SK-N-SH (cell line): ENCODE results near the gene THEM5. TPM values are rescaled to one million over a fixed set of nuclear protein-coding genes. Genes with fewer than 3 reads are reported as not detected.

Experiments used
- CTCF ChIA-PET: fragments of 300-600, 350-600 bp; formaldehyde crosslinking; extraction: SDS; loops from one replicate; lab custom pipeline; 2021; lab: Yijun Ruan, JAX
- POLR2A ChIA-PET: fragments of 350-600 bp; sonication (Branson Sonifier 250); formaldehyde crosslinking; extraction: SDS; loops from one replicate; lab custom pipeline; 2020; ENCODE audit warnings: antibody characterized with exemption, inconsistent platforms; lab: Yijun Ruan, JAX
- DNase-seq: peaks from one replicate; pipeline ENCODE4 v3.0.0; 2012
- H2AFZ ChIP-seq: fragments of 200-600 bp; sonication (generic); 2 replicates; pipeline ENCODE4 v1.8.1; 2016; ENCODE audit warnings: antibody characterized with exemption, mild to moderate bottlenecking, low read depth
- H3F3A ChIP-seq: fragments of 200-600 bp; sonication (generic); replicated peaks from 2 replicates; pipeline ENCODE3; 2016; ENCODE audit warnings: antibody characterized with exemption, mild to moderate bottlenecking; ENCODE audit not compliant: insufficient read depth
- H3K27ac ChIP-seq, 2 experiments: fragments of 200-500 bp in 1 of 2; fragments of 200-600 bp in 1 of 2; sonication (Bioruptor generic) in 1 of 2; sonication (generic), shearing (Covaris generic) in 1 of 2; 2 replicates each; pipeline versions ENCODE4 v1.5.1 to v1.6.1; 2014 to 2016; ENCODE audit warnings: low read depth in 2 of 2, inconsistent platforms in 1 of 2, low read length in 1 of 2, mild to moderate bottlenecking in 1 of 2, mixed read lengths in 1 of 2
- H3K27me3 ChIP-seq: fragments of 200-600 bp; sonication (generic), shearing (Covaris generic); 2 replicates; pipeline ENCODE4 v1.6.1; 2016; ENCODE audit warnings: mixed run types; ENCODE audit not compliant: insufficient read depth
- H3K36me3 ChIP-seq, 2 experiments: fragments of 200-500 bp in 1 of 2; fragments of 200-600 bp in 1 of 2; sonication (Bioruptor generic) in 1 of 2; sonication (generic) in 1 of 2; replicated peaks in 1 of 2; 2 replicates each; pipeline versions ENCODE3 to v1.5.1; 2014 to 2016; ENCODE audit warnings: low read length in 1 of 2, mild to moderate bottlenecking in 1 of 2; ENCODE audit not compliant: insufficient read depth in 2 of 2, control insufficient read depth in 1 of 2
- H3K4me1 ChIP-seq, 2 experiments: fragments of 200-500 bp in 1 of 2; fragments of 200-600 bp in 1 of 2; sonication (Bioruptor generic) in 1 of 2; sonication (generic), shearing (Covaris generic) in 1 of 2; 2 replicates each; pipeline versions ENCODE4 v1.5.1 to v1.6.1; 2014 to 2016; ENCODE audit warnings: low read depth in 1 of 2, low read length in 1 of 2, mixed run types in 1 of 2; ENCODE audit not compliant: insufficient read depth in 2 of 2, control insufficient read depth in 1 of 2
- H3K4me2 ChIP-seq: fragments of 200-600 bp; sonication (generic), shearing (Covaris generic); 2 replicates; pipeline ENCODE4 v1.6.1; 2017; ENCODE audit warnings: mixed run types
- H3K4me3 ChIP-seq, 2 experiments: fragments of 200-500 bp in 1 of 2; fragments of 200-600 bp in 1 of 2; sonication (Bioruptor generic) in 1 of 2; sonication (generic), shearing (Covaris generic) in 1 of 2; 2 replicates each; pipeline versions ENCODE4 v1.5.1 to v1.8.1; 2014 to 2016; ENCODE audit warnings: low read depth in 2 of 2, inconsistent platforms in 1 of 2, low read length in 1 of 2, mild to moderate bottlenecking in 1 of 2, mixed read lengths in 1 of 2, moderate library complexity in 1 of 2
- H3K79me2 ChIP-seq: fragments of 200-600 bp; sonication (generic); 2 replicates; pipeline ENCODE4 v1.8.1; 2017; ENCODE audit warnings: mild to moderate bottlenecking; ENCODE audit not compliant: insufficient read depth
- H3K9ac ChIP-seq: fragments of 200-600 bp; sonication (generic); 2 replicates; pipeline ENCODE4 v1.6.1; 2017; ENCODE audit warnings: mixed run types
- H3K9me2 ChIP-seq: fragments of 200-600 bp; sonication (generic); 2 replicates; pipeline ENCODE4 v1.6.1; 2017; ENCODE audit warnings: mixed run types
- H3K9me3 ChIP-seq: fragments of 200-600 bp; sonication (generic); 2 replicates; pipeline ENCODE4 v1.6.1; 2017; ENCODE audit warnings: mixed run types, mild to moderate bottlenecking, moderate library complexity
- H4K20me1 ChIP-seq: fragments of 200-600 bp; sonication (generic); 2 replicates; pipeline ENCODE4 v1.6.1; 2017; ENCODE audit warnings: mild to moderate bottlenecking, mixed run types; ENCODE audit not compliant: insufficient read depth
- ELF1 ChIP-seq: IDR thresholded peaks from 2 replicates; pipeline ENCODE4 v1.4.0; 2012
- EP300 ChIP-seq, 2 experiments: IDR thresholded peaks; 2 replicates each; pipeline versions ENCODE4 v1.4.0 to v1.6.1; 2012; ENCODE audit warnings: borderline replicate concordance in 1 of 2, low read depth in 1 of 2, low read length in 1 of 2
- FOXM1 ChIP-seq: IDR thresholded peaks from 2 replicates; pipeline ENCODE4 v1.4.0; 2012; ENCODE audit warnings: low read depth, mild to moderate bottlenecking
- GABPA ChIP-seq: IDR thresholded peaks from 2 replicates; pipeline ENCODE4 v1.4.0; 2012; ENCODE audit warnings: low read depth, mild to moderate bottlenecking
- GATA2 ChIP-seq: sonication (generic); formaldehyde crosslinking; IDR thresholded peaks from 2 replicates; pipeline ENCODE4 v1.5.0; 2020; ENCODE audit warnings: mild to moderate bottlenecking, missing genetic modification reagents
- MXI1 ChIP-seq: IDR thresholded peaks from 2 replicates; pipeline ENCODE4 v1.6.1; 2012; ENCODE audit warnings: mild to moderate bottlenecking, low read depth, low read length, improper control_type of control experiment
- NFIC ChIP-seq: IDR thresholded peaks from 2 replicates; pipeline ENCODE4 v1.4.0; 2012; ENCODE audit warnings: borderline replicate concordance
- POLR2AphosphoS5 ChIP-seq: IDR thresholded peaks from 2 replicates; pipeline ENCODE4 v1.6.1; 2012; ENCODE audit warnings: low read depth, low read length
- RAD21 ChIP-seq: IDR thresholded peaks from 2 replicates; pipeline ENCODE4 v1.6.1; 2012; ENCODE audit warnings: mild to moderate bottlenecking, low read length
- RFX5 ChIP-seq: IDR thresholded peaks from 2 replicates; pipeline ENCODE4 v1.6.1; 2012; ENCODE audit warnings: mild to moderate bottlenecking, improper control_type of control experiment, low read length
- RXRA ChIP-seq: IDR thresholded peaks from 2 replicates; pipeline ENCODE4 v1.4.0; 2012; ENCODE audit warnings: low read depth, mild to moderate bottlenecking, borderline replicate concordance
- TAF1 ChIP-seq: IDR thresholded peaks from 2 replicates; pipeline ENCODE4 v1.6.1; 2012; ENCODE audit warnings: low read depth, mild to moderate bottlenecking, low read length, moderate library complexity, borderline replicate concordance
- TCF12 ChIP-seq: IDR thresholded peaks from 2 replicates; pipeline ENCODE4 v1.4.0; 2012
- YY1 ChIP-seq: IDR thresholded peaks from 2 replicates; pipeline ENCODE4 v1.4.0; 2012; ENCODE audit warnings: low read depth, mild to moderate bottlenecking
- WGBS: methylation state at CpG from one replicate; pipeline ENCODE4 v1.1.6; 2017; ENCODE audit warnings: low lambda C conversion rate; 5-methylcytosine and 5-hydroxymethylcytosine counted together
- polyA plus RNA-seq, 3 experiments: library from polyadenylated mRNA; depleted of rRNA; stranded (reverse); fragments of >200 nt; gene quantifications; 2 replicates each; pipeline ENCODE4 v1.2.3, GENCODE V29; 2012
- TF ChIP-seq, protein P1 (sequence below): fragments of 150-350 bp; IDR thresholded peaks from 2 replicates; pipeline ENCODE4 v1.6.1; 2017; ENCODE audit warnings: antibody characterized with exemption, low read length, low read depth, borderline replicate concordance
- TF ChIP-seq, protein P2 (sequence below): IDR thresholded peaks from 2 replicates; pipeline ENCODE4 v1.4.0; 2012; ENCODE audit warnings: low read depth
- TF ChIP-seq, protein P3 (sequence below): IDR thresholded peaks from 2 replicates; pipeline ENCODE4 v1.4.0; 2012; ENCODE audit warnings: low read depth, borderline replicate concordance
- TF ChIP-seq, protein P4 (sequence below): IDR thresholded peaks from 2 replicates; pipeline ENCODE4; 2012

The THEM5 gene
- polyA plus RNA-seq, 1 of the 3 experiments (the other 2 are of a cell fraction) = not detected

DNA sequence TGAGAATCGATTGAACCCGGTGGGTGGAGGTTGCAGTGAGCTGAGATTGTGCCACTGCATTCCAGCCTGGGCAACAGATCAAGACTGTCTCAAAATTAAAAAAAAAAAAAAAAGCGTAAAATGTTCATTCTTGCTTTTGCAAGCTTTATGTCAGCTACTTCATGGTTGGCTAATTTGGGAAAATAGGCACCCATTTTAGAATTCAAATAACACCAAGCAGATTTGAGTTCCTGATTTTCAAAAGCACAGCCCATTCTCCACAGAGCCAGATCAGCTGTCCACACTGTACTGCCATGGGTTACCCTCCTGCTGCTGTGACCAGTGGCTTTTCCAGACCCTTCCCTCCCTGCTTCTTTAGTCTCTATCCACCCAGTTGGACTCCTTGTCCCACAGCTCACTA is 4.4 kb downstream of the THEM5 start:
- Histone ChIP-seq H3K9me3 (no peaks in the 10 kb centered on the region), H3K4me1 (peaks cover 0 to 40% of the 10 kb centered on the region in 2 experiments; a peak in 1 of 4 replicates), H3K4me3 (no peak overlapping the region), H2AFZ (no peak overlapping the region), H3K9ac (no peak overlapping the region), H3K27ac (no peak overlapping the region), H3F3A (no peaks in the 10 kb centered on the region), H3K79me2 (no peaks in the 10 kb centered on the region), H3K4me2 (no peak overlapping the region)
- ChIA-PET POLR2A (interaction anchor here (1.4 kb wide), 1 partner anchor 61 kb away, joined by 7 read pairs; the partner anchor contains the start of gene THEM4), CTCF (interaction anchor here (0.9 to 6.8 kb wide), 7 partner anchors 9 to 153 kb away, joined by 3 to 50 read pairs (median 4); partner anchors contain the start of gene CELF3)
- WGBS = 44% methylated on average over 3 of the region's 3 CpGs
- DNase-seq = no peak
- TF ChIP-seq POLR2AphosphoS5 (no peak), FOXM1 (no peak), GATA2 (CRISPR knock-in tag) (no peak), RFX5 (no peak), RXRA (no peak), GABPA (no peak), ELF1 (no peak), TAF1 (no peak), YY1 (no peak), RAD21 (no peak), NFIC (no peak), MXI1 (no peak), TCF12 (no peak), EP300 (IDR thresholded peaks at IDR 0.05; ENCODE audit: borderline replicate concordance in 1 of 2, low read depth in 1 of 2, low read length in 1 of 2) (no peak)
- TF ChIP-seq, protein P1, sequence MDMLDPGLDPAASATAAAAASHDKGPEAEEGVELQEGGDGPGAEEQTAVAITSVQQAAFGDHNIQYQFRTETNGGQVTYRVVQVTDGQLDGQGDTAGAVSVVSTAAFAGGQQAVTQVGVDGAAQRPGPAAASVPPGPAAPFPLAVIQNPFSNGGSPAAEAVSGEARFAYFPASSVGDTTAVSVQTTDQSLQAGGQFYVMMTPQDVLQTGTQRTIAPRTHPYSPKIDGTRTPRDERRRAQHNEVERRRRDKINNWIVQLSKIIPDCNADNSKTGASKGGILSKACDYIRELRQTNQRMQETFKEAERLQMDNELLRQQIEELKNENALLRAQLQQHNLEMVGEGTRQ = no peak
- TF ChIP-seq, protein P2, sequence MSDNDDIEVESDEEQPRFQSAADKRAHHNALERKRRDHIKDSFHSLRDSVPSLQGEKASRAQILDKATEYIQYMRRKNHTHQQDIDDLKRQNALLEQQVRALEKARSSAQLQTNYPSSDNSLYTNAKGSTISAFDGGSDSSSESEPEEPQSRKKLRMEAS = no peak
- TF ChIP-seq, protein P3, sequence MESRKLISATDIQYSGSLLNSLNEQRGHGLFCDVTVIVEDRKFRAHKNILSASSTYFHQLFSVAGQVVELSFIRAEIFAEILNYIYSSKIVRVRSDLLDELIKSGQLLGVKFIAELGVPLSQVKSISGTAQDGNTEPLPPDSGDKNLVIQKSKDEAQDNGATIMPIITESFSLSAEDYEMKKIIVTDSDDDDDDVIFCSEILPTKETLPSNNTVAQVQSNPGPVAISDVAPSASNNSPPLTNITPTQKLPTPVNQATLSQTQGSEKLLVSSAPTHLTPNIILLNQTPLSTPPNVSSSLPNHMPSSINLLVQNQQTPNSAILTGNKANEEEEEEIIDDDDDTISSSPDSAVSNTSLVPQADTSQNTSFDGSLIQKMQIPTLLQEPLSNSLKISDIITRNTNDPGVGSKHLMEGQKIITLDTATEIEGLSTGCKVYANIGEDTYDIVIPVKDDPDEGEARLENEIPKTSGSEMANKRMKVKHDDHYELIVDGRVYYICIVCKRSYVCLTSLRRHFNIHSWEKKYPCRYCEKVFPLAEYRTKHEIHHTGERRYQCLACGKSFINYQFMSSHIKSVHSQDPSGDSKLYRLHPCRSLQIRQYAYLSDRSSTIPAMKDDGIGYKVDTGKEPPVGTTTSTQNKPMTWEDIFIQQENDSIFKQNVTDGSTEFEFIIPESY = no peak
- TF ChIP-seq, protein P4, sequence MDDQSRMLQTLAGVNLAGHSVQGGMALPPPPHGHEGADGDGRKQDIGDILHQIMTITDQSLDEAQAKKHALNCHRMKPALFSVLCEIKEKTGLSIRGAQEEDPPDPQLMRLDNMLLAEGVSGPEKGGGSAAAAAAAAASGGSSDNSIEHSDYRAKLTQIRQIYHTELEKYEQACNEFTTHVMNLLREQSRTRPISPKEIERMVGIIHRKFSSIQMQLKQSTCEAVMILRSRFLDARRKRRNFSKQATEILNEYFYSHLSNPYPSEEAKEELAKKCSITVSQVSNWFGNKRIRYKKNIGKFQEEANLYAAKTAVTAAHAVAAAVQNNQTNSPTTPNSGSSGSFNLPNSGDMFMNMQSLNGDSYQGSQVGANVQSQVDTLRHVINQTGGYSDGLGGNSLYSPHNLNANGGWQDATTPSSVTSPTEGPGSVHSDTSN = no peak
- TF ChIP-seq, all 33 proteins: peak for 0
- H3K27me3 ChIP-seq = peaks cover 5% of the 10 kb centered on the region; the same call in 1 of the 2 replicates
- no peaks in the 10 kb centered on the region for H3K9me2 ChIP-seq
- H4K20me1 ChIP-seq = no peaks in the 10 kb centered on the region
- no peaks in the 10 kb centered on the region for H3K36me3 ChIP-seq
